ENCODE measurements around the gene SLAMF8. TPM values are rescaled to one million over a fixed set of nuclear protein-coding genes. Genes with fewer than 3 reads are reported as not detected.

Gene SLAMF8
- total RNA-seq, 1 experiment from 2014 or later: not detected

DNA sequence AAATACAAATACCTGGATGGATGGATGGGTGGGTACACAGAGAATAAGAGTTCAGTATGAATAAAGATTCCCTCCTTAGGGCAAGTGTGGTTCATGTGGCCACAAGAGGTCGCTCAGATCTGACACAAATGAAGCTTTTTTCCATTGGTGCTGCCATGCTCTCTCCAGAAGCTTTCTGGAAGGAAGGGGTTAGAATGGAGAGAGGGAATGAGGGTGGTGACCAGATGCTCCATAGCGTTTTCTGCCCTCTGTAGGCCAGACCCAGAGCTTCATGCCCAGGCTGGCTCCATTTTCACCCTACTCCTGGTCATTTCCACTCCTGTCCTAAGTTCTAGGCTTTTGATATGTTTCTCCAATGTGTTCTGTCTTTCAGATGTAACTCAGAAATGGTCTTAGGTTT, 27.8 kb upstream of the SLAMF8 start:
- ChIA-PET POLR2A (no interaction called here), CTCF (interaction anchor here (0.6 to 4.1 kb wide), 57 partner anchors 9 to 666 kb away, joined by 3 to 174 read pairs (median 5); partner anchors contain the start of genes CFAP45, DUSP23, IGSF9 and TAGLN2)
- DNase-seq (ENCODE audit: low spot score): peak; percentile 66
- Mint-ChIP-seq H3K27ac (no peak overlapping the region), H3K4me1 (no peaks in the 10 kb centered on the region), H3K27me3 (ENCODE audit: low read depth) (peaks cover 3% of the 10 kb centered on the region), H3K36me3 (no peaks in the 10 kb centered on the region), H3K4me3 (no peak overlapping the region), H3K9me3 (no peaks in the 10 kb centered on the region)
- TF ChIP-seq, protein P1, sequence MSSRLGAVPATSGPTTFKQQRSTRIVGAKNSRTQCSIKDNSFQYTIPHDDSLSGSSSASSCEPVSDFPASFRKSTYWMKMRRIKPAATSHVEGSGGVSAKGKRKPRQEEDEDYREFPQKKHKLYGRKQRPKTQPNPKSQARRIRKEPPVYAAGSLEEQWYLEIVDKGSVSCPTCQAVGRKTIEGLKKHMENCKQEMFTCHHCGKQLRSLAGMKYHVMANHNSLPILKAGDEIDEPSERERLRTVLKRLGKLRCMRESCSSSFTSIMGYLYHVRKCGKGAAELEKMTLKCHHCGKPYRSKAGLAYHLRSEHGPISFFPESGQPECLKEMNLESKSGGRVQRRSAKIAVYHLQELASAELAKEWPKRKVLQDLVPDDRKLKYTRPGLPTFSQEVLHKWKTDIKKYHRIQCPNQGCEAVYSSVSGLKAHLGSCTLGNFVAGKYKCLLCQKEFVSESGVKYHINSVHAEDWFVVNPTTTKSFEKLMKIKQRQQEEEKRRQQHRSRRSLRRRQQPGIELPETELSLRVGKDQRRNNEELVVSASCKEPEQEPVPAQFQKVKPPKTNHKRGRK (CRISPR knock-in tag; IDR thresholded peaks at IDR 0.05; ENCODE audit: borderline replicate concordance): no peak
- TF ChIP-seq, protein P2, sequence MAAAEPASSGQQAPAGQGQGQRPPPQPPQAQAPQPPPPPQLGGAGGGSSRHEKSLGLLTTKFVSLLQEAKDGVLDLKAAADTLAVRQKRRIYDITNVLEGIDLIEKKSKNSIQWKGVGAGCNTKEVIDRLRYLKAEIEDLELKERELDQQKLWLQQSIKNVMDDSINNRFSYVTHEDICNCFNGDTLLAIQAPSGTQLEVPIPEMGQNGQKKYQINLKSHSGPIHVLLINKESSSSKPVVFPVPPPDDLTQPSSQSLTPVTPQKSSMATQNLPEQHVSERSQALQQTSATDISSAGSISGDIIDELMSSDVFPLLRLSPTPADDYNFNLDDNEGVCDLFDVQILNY (CRISPR knock-in tag; IDR thresholded peaks at IDR 0.05): no peak
- TF ChIP-seq, protein P3, sequence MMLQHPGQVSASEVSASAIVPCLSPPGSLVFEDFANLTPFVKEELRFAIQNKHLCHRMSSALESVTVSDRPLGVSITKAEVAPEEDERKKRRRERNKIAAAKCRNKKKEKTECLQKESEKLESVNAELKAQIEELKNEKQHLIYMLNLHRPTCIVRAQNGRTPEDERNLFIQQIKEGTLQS (CRISPR knock-in tag; conservative IDR thresholded peaks at IDR 0.05): no peak
- no peak for TF ChIP-seq ELF4 (CRISPR knock-in tag; IDR thresholded peaks at IDR 0.05; ENCODE audit: low read depth)
- TF ChIP-seq, protein P4, sequence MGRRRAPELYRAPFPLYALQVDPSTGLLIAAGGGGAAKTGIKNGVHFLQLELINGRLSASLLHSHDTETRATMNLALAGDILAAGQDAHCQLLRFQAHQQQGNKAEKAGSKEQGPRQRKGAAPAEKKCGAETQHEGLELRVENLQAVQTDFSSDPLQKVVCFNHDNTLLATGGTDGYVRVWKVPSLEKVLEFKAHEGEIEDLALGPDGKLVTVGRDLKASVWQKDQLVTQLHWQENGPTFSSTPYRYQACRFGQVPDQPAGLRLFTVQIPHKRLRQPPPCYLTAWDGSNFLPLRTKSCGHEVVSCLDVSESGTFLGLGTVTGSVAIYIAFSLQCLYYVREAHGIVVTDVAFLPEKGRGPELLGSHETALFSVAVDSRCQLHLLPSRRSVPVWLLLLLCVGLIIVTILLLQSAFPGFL (CRISPR knock-in tag; IDR thresholded peaks at IDR 0.05; ENCODE audit: borderline replicate concordance): no peak
- TF ChIP-seq, protein P5, sequence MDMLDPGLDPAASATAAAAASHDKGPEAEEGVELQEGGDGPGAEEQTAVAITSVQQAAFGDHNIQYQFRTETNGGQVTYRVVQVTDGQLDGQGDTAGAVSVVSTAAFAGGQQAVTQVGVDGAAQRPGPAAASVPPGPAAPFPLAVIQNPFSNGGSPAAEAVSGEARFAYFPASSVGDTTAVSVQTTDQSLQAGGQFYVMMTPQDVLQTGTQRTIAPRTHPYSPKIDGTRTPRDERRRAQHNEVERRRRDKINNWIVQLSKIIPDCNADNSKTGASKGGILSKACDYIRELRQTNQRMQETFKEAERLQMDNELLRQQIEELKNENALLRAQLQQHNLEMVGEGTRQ (CRISPR knock-in tag; IDR thresholded peaks at IDR 0.05): no peak
- no peak for TF ChIP-seq HMGA2 (CRISPR knock-in tag; IDR thresholded peaks at IDR 0.05)
- TF ChIP-seq, protein P6, sequence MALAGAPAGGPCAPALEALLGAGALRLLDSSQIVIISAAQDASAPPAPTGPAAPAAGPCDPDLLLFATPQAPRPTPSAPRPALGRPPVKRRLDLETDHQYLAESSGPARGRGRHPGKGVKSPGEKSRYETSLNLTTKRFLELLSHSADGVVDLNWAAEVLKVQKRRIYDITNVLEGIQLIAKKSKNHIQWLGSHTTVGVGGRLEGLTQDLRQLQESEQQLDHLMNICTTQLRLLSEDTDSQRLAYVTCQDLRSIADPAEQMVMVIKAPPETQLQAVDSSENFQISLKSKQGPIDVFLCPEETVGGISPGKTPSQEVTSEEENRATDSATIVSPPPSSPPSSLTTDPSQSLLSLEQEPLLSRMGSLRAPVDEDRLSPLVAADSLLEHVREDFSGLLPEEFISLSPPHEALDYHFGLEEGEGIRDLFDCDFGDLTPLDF (CRISPR knock-in tag; IDR thresholded peaks at IDR 0.05): no peak
- TF ChIP-seq, protein P7, sequence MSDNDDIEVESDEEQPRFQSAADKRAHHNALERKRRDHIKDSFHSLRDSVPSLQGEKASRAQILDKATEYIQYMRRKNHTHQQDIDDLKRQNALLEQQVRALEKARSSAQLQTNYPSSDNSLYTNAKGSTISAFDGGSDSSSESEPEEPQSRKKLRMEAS (CRISPR knock-in tag; IDR thresholded peaks at IDR 0.05): no peak
- TF ChIP-seq ATF1 (CRISPR knock-in tag; IDR thresholded peaks at IDR 0.05): no peak
- TF ChIP-seq, protein P8, sequence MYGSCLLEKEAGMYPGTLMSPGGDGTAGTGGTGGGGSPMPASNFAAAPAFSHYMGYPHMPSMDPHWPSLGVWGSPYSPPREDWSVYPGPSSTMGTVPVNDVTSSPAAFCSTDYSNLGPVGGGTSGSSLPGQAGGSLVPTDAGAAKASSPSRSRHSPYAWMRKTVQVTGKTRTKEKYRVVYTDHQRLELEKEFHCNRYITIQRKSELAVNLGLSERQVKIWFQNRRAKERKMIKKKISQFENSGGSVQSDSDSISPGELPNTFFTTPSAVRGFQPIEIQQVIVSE (CRISPR knock-in tag; IDR thresholded peaks at IDR 0.05; ENCODE audit: borderline replicate concordance): no peak
- TF ChIP-seq TCF7 (CRISPR knock-in tag; IDR thresholded peaks at IDR 0.05; ENCODE audit: low read depth): no peak
- TF ChIP-seq JUN (CRISPR knock-in tag; IDR thresholded peaks at IDR 0.05): no peak
- TF ChIP-seq ZNF671 (CRISPR knock-in tag; IDR thresholded peaks at IDR 0.05): no peak
- TF ChIP-seq, protein P9, sequence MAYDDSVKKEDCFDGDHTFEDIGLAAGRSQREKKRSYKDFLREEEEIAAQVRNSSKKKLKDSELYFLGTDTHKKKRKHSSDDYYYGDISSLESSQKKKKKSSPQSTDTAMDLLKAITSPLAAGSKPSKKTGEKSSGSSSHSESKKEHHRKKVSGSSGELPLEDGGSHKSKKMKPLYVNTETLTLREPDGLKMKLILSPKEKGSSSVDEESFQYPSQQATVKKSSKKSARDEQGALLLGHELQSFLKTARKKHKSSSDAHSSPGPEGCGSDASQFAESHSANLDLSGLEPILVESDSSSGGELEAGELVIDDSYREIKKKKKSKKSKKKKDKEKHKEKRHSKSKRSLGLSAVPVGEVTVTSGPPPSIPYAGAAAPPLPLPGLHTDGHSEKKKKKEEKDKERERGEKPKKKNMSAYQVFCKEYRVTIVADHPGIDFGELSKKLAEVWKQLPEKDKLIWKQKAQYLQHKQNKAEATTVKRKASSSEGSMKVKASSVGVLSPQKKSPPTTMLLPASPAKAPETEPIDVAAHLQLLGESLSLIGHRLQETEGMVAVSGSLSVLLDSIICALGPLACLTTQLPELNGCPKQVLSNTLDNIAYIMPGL (CRISPR knock-in tag; IDR thresholded peaks at IDR 0.05): 0 out of 2 replicates have a peak, but pooled peaks have one; percentile 24
- TF ChIP-seq NR3C1 (CRISPR knock-in tag; conservative IDR thresholded peaks at IDR 0.05; ENCODE audit: low read depth): no peak
- no peak for TF ChIP-seq KAT7 (CRISPR knock-in tag; IDR thresholded peaks at IDR 0.05; ENCODE audit: borderline replicate concordance)
- TF ChIP-seq, protein P10, sequence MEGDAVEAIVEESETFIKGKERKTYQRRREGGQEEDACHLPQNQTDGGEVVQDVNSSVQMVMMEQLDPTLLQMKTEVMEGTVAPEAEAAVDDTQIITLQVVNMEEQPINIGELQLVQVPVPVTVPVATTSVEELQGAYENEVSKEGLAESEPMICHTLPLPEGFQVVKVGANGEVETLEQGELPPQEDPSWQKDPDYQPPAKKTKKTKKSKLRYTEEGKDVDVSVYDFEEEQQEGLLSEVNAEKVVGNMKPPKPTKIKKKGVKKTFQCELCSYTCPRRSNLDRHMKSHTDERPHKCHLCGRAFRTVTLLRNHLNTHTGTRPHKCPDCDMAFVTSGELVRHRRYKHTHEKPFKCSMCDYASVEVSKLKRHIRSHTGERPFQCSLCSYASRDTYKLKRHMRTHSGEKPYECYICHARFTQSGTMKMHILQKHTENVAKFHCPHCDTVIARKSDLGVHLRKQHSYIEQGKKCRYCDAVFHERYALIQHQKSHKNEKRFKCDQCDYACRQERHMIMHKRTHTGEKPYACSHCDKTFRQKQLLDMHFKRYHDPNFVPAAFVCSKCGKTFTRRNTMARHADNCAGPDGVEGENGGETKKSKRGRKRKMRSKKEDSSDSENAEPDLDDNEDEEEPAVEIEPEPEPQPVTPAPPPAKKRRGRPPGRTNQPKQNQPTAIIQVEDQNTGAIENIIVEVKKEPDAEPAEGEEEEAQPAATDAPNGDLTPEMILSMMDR (IDR thresholded peaks at IDR 0.05): peak; percentile 48
- TF ChIP-seq ZNF396 (CRISPR knock-in tag; IDR thresholded peaks at IDR 0.05; ENCODE audit: borderline replicate concordance): peak; percentile 14; the same call in 1 of the 2 replicates
- TF ChIP-seq NFE2L1 (CRISPR knock-in tag; IDR thresholded peaks at IDR 0.05): no peak
- no peak for TF ChIP-seq NR2C2 (CRISPR knock-in tag; IDR thresholded peaks at IDR 0.05)
- ATAC-seq: peak; percentile 99
